Common myeloid progenitor, CD34-positive (primary cell): ENCODE results near the gene NUCB2.

Experiments used
- CTCF ChIA-PET: fragments of 350-600 bp; sonication (Branson Sonifier 250); formaldehyde crosslinking; loops from one replicate; lab custom pipeline; 2021; ENCODE audit warnings: antibody characterized with exemption; lab: Charles Lee
- POLR2A ChIA-PET: fragments of 350-600 bp; sonication (Branson Sonifier 250); formaldehyde crosslinking; loops from one replicate; lab custom pipeline; 2021; ENCODE audit warnings: antibody characterized with exemption; lab: Charles Lee
- DNase-seq, 3 donors: peaks; one replicate each; pipeline versions ENCODE4 v3.0.0 to v3.0.0-alpha.2; 2013
- H3K27ac ChIP-seq, 2 experiments: 1 replicate in 1 of 2; 2 replicates in 1 of 2; pipeline ENCODE4 v1.7.0; 2013; ENCODE audit warnings: inconsistent platforms in 2 of 2, low read length in 2 of 2, mild to moderate bottlenecking in 2 of 2, low read depth in 1 of 2, moderate library complexity in 1 of 2; ENCODE audit not compliant: severe bottlenecking in 2 of 2, insufficient read depth in 1 of 2, poor library complexity in 1 of 2
- H3K27me3 ChIP-seq, 5 experiments: replicated peaks in 2 of 5; 1 replicate in 3 of 5; 2 replicates in 2 of 5; pipeline versions ENCODE4 v1.6.1 to v1.7.0; 2013; ENCODE audit warnings: low read length in 4 of 5, mild to moderate bottlenecking in 2 of 5, moderate library complexity in 2 of 5, inconsistent platforms in 1 of 5; ENCODE audit not compliant: insufficient read depth in 5 of 5, control insufficient read depth in 4 of 5
- H3K36me3 ChIP-seq, 4 experiments: 1 replicate in 2 of 4; 2 replicates in 2 of 4; pipeline versions ENCODE4 v1.6.1 to v1.7.0; 2013; ENCODE audit warnings: low read length in 3 of 4, control low read depth in 1 of 4, mild to moderate bottlenecking in 1 of 4; ENCODE audit not compliant: control insufficient read depth in 4 of 4, insufficient read depth in 4 of 4
- H3K4me1 ChIP-seq, 4 experiments: 1 replicate in 3 of 4; 2 replicates in 1 of 4; pipeline versions ENCODE4 v1.6.1 to v1.7.1; 2013; ENCODE audit warnings: low read length in 3 of 4, mild to moderate bottlenecking in 3 of 4, control low read depth in 1 of 4, inconsistent platforms in 1 of 4, moderate library complexity in 1 of 4; ENCODE audit not compliant: control insufficient read depth in 4 of 4, insufficient read depth in 4 of 4; ENCODE audit errors: control extremely low read depth in 1 of 4
- H3K4me3 ChIP-seq, 7 experiments: 1 replicate in 4 of 7; 2 replicates in 3 of 7; pipeline versions ENCODE4 v1.5.1 to v1.7.0; 2013; ENCODE audit warnings: mild to moderate bottlenecking in 7 of 7, low read length in 6 of 7, moderate library complexity in 6 of 7, inconsistent platforms in 2 of 7, low read depth in 2 of 7, control low read depth in 1 of 7; ENCODE audit not compliant: insufficient read depth in 4 of 7, control insufficient read depth in 1 of 7; ENCODE audit errors: extremely low read depth in 1 of 7
- H3K9me3 ChIP-seq, 5 experiments: 1 replicate in 4 of 5; 2 replicates in 1 of 5; pipeline versions ENCODE4 v1.6.1 to v1.7.1; 2013; ENCODE audit warnings: low read length in 4 of 5, mild to moderate bottlenecking in 2 of 5, inconsistent platforms in 1 of 5, low read depth in 1 of 5, moderate library complexity in 1 of 5; ENCODE audit not compliant: control insufficient read depth in 4 of 5, insufficient read depth in 2 of 5; ENCODE audit errors: control extremely low read depth in 1 of 5
- WGBS: methylation state at CpG from one replicate; pipeline ENCODE4 v1.1.5; 2013; ENCODE audit not compliant: insufficient coverage; 5-methylcytosine and 5-hydroxymethylcytosine counted together

NUCB2 gene

GRCh38 chr11:17353821-17354600 is 77.5 kb downstream of the NUCB2 start:
- POLR2A ChIA-PET, result no interaction called here
- Histone ChIP-seq H3K36me3 (peaks cover 0 to 9% (median 7%) of the 10 kb centered on the region in 4 experiments), H3K9me3 (peaks cover 0 to 8% (median under 1%) of the 10 kb centered on the region in 5 experiments), H3K4me1 (peaks cover 10 to 40% (median 27%) of the 10 kb centered on the region in 4 experiments), H3K4me3 (peak overlapping the region; percentile 29 to 83 (median 67)), H3K27me3 (peaks cover 0 to 23% (median 4%) of the 10 kb centered on the region in 5 experiments), H3K27ac (no peak overlapping the region)
- DNase-seq, result peak in 2 of 3 donors; percentile 11 to 19
- CTCF ChIA-PET, result interaction anchor here (0.6 to 2.4 kb wide), 16 partner anchors 9 to 170 kb away, joined by 3 to 9 read pairs (median 4); no protein-coding TSS in a partner anchor
- WGBS, result 19% methylated on average over 6 of the region's 15 CpGs

- POLR2A ChIA-PET, result no interaction called here
- Histone ChIP-seq H3K9me3 (peaks cover 0 to 8% (median 2%) of the 10 kb centered on the region in 5 experiments), H3K36me3 (peaks cover 0 to 5% (median 1%) of the 10 kb centered on the region in 4 experiments), H3K4me1 (peaks cover 10 to 40% (median 27%) of the 10 kb centered on the region in 4 experiments), H3K4me3 (no peak overlapping the region), H3K27ac (no peak overlapping the region), H3K27me3 (peaks cover 0 to 23% (median 4%) of the 10 kb centered on the region in 5 experiments)
- no CpG with 5 or more reads among the region's 3 CpGs for WGBS
- CTCF ChIA-PET, result interaction anchor here (0.6 to 2.4 kb wide), 13 partner anchors 10 to 169 kb away, joined by 3 to 9 read pairs (median 4); no protein-coding TSS in a partner anchor
- peak; percentile 82 to 87 (median 86) for DNase-seq
Observed at GRCh38 chr11:17354601-17354991, 78.1 kb downstream of the NUCB2 start.

- Histone ChIP-seq H3K4me3 (no peak overlapping the region), H3K4me1 (no peaks in the 10 kb centered on the region), H3K27me3 (no peaks in the 10 kb centered on the region), H3K9me3 (peaks cover 6 to 50% (median 33%) of the 10 kb centered on the region in 5 experiments), H3K27ac (no peak overlapping the region), H3K36me3 (peaks cover 0 to 46% (median 15%) of the 10 kb centered on the region in 4 experiments)
- DNase-seq, result no peak
- ChIA-PET POLR2A (no interaction called here), CTCF (interaction anchor here (1.0 to 1.7 kb wide), 6 partner anchors 11 to 21 kb away, joined by 3 to 10 read pairs (median 4); no protein-coding TSS in a partner anchor)
- 100% methylated on average over 1 of the region's 1 CpG for WGBS
Observed at GRCh38 chr11:17366495-17366894, 90.0 kb downstream of the NUCB2 start.

- 96% methylated on average over 3 of the region's 3 CpGs for WGBS
- POLR2A ChIA-PET, result no interaction called here
- peaks cover 6 to 71% (median 49%) of the 10 kb centered on the region in 5 experiments for H3K9me3 ChIP-seq
- DNase-seq, result no peak
- no peaks in the 10 kb centered on the region for H3K27me3 ChIP-seq
- peak overlapping the region in 1 of 7 experiments; percentile 9 for H3K4me3 ChIP-seq
- CTCF ChIA-PET, result interaction anchor here (1.5 kb wide), 1 partner anchor 14 kb away, joined by 3 read pairs; no protein-coding TSS in a partner anchor
- H3K4me1 ChIP-seq, result no peaks in the 10 kb centered on the region
- H3K36me3 ChIP-seq, result peaks cover 0 to 63% (median 23%) of the 10 kb centered on the region in 4 experiments
- H3K27ac ChIP-seq, result no peak overlapping the region
Observed at GRCh38 chr11:17368551-17368950, 92.0 kb downstream of the NUCB2 start.

GRCh38 chr11:17369094-17369493 is 92.6 kb downstream of the NUCB2 start:
- H3K9me3 ChIP-seq, result peaks cover 6 to 76% (median 53%) of the 10 kb centered on the region in 5 experiments
- no peak for DNase-seq
- POLR2A ChIA-PET, result no interaction called here

GRCh38 chr11:17369684-17370243 is 93.2 kb downstream of the NUCB2 start:
- peaks cover 6 to 83% (median 53%) of the 10 kb centered on the region in 5 experiments for H3K9me3 ChIP-seq
- no peaks in the 10 kb centered on the region for H3K27me3 ChIP-seq
- CTCF ChIA-PET, result interaction anchor here (1.7 kb wide), 1 partner anchor 14 kb away, joined by 7 read pairs; no protein-coding TSS in a partner anchor
- peaks cover 0 to 72% (median 24%) of the 10 kb centered on the region in 4 experiments for H3K36me3 ChIP-seq
- WGBS, result 95% methylated on average over 2 of the region's 2 CpGs
- peak in 1 of 3 donors; percentile 13 for DNase-seq
- no peaks in the 10 kb centered on the region for H3K4me1 ChIP-seq
- no peak overlapping the region for H3K27ac ChIP-seq
- H3K4me3 ChIP-seq, result no peak overlapping the region
- POLR2A ChIA-PET, result no interaction called here

More at GRCh38 chr11:17369094-17369493, 92.6 kb downstream of the NUCB2 start:
- H3K27me3 ChIP-seq, result no peaks in the 10 kb centered on the region
- peak overlapping the region in 1 of 7 experiments; percentile 9 for H3K4me3 ChIP-seq
- H3K36me3 ChIP-seq, result peaks cover 0 to 69% (median 24%) of the 10 kb centered on the region in 4 experiments
- no peaks in the 10 kb centered on the region for H3K4me1 ChIP-seq
- H3K27ac ChIP-seq, result no peak overlapping the region
- CTCF ChIA-PET, result interaction anchor here (1.5 to 1.7 kb wide), 2 partner anchors 14 to 15 kb away, joined by 3 to 7 read pairs; no protein-coding TSS in a partner anchor
